CD4-positive, alpha-beta T cell treated with Interleukin-6 for 4 hours (primary cell): ENCODE data around the gene IFT88.

ENCODE experiments used
- DNase-seq: peaks from one replicate; pipeline ENCODE4 v3.0.0-alpha.2; 2020; ENCODE audit warnings: mixed read lengths

The IFT88 gene

DNA sequence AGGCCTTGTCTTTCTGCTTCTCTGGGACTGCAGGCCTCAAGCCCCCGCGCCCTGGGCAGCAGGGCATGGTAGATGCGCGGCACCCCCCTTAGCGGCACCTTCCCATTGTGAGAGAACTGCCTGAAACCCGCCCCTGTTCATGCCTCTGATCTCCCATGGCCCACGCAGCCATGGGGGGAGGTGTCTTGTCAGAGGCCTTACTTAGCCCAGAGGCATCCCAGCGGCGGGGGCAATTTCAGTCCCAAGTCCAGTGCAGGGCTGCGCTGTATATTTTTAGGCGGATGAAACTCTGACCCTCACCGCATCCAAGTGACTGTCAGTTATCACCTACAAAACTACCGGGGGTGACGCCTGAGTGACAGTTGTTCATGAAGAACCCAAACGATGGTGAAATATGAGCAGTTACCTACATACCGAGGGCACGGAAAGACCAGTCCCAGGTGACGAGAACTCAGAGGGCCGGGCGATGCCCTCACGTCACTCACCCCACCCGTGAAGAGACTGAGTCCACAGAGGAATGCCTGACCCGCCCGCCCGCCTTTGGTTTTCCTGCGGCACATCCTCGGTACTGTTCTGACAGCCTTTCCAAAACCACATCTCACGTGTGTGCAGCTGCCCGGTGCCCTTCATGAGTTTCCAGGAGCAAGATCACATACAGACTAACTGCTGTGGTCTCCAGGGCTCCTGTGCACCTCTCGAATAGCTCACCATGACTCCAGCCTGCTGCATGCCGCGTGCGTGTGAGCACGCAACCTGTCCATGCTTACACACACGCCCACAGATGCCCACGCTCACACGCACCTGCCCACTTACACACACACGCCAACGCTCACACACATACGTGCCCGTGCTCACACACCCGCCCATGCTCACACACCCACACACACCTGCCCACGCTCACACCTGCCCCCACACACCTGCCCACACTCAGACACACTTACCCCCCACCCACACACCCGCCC is 150.9 kb downstream of the IFT88 start:
- no peak for DNase-seq

DNA sequence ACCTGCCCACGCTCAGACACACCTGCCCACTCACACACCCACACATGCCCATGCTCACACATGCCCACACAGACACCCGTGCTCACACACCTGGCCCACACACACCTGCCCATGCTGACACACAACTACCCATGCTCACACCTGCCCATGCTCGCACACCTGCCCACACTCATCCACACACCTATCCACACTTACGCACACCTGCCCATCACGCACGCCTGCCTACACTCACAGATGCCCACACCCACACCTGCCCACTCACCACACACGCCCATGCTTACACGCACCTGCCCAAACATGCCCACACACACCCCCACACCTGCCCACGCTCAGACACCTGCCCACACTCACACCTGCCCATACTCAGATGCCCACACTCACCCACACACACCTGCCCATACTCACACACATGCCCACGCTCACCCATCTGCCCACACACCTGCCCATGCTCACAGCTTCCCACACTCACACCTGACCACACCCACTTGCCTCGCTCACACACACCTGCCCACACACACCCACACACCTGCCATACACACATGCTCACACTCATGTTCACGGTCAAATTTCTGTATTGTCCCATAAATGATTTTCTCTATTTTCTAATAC is 152.1 kb downstream of the IFT88 start:
- DNase-seq: no peak

DNA sequence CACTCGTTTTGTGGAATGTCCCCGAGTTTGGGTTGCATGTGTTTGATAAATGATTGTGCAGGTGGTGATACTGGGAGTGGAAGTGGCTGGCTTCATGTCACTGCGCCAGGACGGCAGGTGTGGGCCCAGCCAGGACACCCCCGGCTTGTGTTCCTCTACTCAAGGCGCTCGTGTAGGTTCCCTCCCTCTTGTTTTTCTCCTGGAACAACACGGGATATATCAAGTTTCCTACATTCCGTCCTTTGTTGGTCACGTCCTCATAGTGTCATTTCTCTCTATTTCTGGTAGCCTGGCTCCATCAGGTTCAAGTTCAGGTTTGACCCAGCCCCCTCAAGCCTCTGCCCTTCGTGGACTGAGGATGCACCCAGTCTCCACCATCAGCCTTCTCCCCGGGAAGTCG is 152.8 kb downstream of the IFT88 start:
- no peak for DNase-seq

DNA sequence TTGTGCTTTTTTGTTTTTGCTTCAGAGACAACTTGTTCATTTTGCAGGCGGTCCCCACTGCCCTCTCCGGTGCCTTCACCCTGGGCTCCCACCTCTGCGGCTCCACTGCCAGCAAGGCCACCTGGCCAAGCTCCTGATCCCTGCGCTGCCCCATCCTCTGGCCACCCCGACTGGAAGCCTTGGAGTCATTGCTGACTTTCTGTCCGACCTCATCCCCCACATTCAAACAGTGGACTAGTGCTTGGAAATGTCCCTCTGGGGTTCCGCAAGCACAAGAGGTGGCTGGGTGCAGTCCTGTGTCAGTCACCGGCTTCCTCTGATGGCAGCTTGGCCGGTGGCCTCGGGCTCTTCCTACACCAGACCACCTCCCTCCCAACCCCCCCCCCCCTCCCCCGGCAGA is 153.5 kb downstream of the IFT88 start:
- DNase-seq: no peak

DNA sequence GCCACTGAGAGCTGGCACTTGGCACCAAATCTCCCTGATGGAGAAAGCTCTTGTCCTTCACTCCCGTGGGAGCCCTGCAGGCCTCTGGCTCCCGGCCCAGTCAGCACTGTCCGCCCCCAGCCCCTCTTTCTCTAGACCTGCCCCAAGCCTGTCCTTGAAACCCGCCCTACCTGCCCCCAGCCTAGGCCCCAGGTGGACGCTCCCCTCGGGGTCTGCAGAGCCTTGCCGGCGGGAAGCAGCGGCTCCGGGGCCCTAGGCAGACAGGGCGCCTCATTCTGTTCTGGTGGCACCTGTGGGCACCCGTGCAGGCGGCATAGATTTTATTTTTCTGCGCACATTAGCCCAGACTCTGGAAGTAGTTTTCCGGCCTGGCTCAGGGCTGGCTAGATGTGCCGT is 154.1 kb downstream of the IFT88 start:
- no peak for DNase-seq

DNA sequence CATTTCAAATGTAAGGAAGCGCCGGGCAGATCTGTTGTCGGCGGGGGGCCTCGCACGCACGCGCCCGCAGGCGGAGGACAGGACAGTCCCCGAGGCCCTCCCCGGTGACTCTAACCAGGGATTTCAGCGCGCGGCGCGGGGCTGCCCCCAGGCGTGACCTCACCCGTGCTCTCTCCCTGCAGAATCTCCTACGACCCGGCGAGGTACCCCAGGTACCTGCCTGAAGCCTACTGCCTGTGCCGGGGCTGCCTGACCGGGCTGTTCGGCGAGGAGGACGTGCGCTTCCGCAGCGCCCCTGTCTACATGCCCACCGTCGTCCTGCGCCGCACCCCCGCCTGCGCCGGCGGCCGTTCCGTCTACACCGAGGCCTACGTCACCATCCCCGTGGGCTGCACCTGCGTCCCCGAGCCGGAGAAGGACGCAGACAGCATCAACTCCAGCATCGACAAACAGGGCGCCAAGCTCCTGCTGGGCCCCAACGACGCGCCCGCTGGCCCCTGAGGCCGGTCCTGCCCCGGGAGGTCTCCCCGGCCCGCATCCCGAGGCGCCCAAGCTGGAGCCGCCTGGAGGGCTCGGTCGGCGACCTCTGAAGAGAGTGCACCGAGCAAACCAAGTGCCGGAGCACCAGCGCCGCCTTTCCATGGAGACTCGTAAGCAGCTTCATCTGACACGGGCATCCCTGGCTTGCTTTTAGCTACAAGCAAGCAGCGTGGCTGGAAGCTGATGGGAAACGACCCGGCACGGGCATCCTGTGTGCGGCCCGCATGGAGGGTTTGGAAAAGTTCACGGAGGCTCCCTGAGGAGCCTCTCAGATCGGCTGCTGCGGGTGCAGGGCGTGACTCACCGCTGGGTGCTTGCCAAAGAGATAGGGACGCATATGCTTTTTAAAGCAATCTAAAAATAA is 154.7 kb downstream of the IFT88 start:
- DNase-seq: no peak

DNA sequence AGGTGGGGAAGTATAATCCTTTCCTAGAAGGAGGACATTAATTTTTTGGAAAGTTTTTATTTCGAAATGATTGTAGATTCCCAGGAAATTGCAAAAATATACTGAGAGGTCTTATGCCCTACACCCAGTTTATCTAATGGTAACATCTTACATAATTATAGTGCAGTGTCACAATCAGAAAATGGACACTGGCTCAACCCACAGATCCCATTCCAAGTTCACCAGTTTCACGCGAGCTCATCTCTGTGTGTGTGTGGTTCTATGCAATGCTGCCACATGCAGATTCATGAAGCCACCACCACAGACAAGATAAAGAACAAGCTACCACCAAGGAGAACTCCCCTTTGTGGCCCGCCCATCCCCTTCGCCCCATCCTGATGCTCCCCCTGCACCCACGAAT is 160.9 kb downstream of the IFT88 start:
- DNase-seq: no peak

DNA sequence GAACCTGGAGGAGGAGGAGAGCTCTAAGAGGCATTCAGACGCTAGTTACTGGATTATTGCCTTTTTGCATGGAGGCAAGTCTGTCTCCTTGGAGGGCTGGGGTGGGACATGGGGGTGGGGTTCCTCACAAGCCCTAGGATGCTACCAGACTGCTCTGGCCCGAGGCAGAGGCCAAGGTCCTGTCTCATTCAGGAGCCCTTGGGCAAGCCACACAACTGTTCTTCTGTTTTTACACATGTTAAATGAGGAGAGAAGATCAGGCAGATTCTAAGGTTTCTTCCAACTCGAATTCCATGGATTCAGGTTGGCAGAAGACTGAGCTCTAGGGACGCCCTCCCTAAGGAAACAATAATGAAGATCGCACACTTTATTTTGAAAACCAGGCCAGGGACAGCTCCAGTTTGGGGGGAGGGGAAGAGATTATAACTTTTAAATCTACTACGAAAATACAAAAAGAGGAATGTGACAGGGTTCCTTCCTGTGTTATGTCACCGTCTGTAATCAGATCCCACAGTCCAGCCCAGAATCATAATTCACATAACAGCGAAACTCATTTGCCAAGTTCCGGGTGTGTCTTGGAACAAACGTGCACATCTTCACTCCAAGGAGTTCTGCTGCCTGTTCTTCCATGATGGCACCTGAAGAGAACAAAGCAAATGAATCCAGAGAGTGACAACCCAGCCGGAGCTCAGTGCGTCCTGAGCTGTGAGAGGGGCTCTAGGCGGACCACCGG is 161.8 kb downstream of the IFT88 start:
- DNase-seq: no peak

DNA sequence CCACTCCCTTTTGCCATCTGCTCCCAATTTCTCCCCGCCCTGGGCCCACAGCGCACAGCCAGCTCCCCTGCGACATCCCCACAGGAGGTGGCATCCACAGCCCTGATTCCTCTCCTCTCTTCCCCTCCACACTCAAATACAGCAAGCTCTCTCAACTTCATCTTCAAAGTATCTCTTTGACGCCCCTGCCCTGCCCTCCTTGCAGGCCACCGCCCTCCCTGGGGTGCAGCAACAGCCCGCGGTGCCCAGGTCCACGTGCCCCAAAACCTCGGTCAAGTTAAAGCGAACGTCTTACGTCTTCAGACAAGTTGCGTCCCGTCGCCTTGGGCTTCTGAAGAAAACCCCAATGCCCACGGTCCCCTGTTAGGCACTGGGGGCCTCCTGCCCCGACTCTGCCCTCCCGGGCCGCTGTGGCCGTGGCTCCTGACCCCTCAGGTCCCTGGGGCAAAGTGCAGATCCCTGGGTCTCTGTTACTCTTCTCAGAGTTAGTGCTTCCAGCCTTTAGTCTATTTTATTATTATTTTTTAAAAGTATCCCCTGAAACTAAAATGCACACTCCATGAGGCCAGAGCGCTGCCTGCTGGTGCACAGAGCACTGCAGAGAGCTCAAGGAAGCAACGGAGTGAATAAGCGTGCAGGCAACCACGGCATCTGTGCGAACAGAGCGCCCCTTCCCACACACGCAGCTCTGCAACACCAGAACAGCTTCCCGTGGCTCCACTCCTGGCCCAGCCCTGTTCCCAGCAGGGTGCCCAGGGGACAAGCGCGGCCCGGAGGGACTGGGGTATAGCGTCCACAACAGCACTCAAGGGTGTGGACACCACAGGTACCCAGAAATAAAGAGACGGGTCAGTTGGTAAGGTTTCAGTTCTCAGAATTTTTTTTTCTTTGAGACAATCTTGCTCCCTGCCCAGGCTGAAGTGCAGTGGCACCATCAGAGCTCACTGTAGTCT is 163.0 kb downstream of the IFT88 start:
- no peak for DNase-seq

DNA sequence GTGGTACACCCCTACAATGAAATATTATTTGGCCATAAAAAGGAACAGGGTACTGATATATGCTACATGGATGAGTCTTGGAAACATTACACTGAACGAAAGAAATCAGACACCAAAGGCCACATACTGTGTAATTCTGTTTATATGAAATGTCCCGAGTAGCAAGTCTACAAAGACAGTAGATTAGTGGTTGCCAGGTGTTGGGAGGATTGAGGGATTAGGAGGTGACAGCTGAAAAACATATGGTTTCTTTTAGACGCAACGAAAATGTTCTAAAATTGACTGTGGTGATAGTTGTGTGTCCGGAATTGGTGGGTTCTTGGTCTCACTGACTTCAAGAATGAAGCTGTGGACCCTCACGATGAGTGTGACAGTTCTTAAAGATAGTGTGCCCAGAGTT is 171.7 kb downstream of the IFT88 start:
- no peak for DNase-seq

DNA sequence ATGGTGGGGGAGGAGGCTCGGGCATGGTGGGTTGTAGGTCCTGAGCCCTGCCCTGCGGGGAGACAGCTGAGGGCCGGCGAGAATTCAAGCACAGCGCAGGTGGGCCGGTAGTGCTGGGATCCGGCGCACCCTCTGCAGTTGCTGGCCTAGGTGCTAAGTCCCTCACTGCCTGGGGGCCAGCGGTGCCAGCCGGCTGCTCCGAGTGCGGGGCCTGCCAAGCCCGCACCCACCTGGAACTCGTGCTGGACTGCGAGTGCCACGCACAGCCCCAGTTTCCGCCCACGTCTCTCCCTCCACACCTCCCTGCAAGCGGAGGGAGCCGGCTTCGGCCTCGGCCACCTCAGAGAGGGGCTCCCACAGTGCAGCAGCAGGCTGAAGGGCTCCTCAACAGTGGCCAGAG is 173.1 kb downstream of the IFT88 start:
- DNase-seq: no peak
